ENCODE data around the gene SREBF2.

DNA sequence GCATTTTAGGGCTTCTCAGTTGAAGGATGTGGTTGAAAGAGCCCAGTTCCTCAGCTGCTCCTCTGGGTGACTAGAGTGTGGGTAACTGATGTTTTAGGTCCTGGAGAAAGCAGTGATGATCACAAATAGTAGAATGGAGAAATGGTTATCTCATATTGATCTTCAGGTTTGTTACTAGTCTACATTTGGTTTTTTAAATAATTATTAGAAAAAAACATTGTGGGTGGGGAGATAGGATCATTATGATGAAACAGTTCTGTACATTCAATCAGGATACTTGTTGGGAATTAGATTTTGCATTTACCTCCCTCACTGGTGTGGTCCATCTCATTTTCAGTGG is 24.9 kb downstream of the SREBF2 start:
- no peak for TF ChIP-seq PHF8 (CRISPR knock-in tag; IDR thresholded peaks at IDR 0.05)
- no peak for TF ChIP-seq HNF4G (IDR thresholded peaks at IDR 0.05; ENCODE audit: borderline replicate concordance, low read depth, low read length)
- TF ChIP-seq HNF4G (CRISPR knock-in tag; IDR thresholded peaks at IDR 0.05; ENCODE audit: borderline replicate concordance, low read depth), result no peak

Data from HepG2 (cell line).